ENCODE results near the gene FXYD6.

The FXYD6 gene

GRCh38 chr11:117885777-117886176 lies 9.3 kb upstream of the FXYD6 start:
- DNase-seq (ENCODE audit: low spot score) = no peak

- DNase-seq (ENCODE audit: low spot score) = no peak
Observed at GRCh38 chr11:117884994-117885393, 8.5 kb upstream of the FXYD6 start.

DNA sequence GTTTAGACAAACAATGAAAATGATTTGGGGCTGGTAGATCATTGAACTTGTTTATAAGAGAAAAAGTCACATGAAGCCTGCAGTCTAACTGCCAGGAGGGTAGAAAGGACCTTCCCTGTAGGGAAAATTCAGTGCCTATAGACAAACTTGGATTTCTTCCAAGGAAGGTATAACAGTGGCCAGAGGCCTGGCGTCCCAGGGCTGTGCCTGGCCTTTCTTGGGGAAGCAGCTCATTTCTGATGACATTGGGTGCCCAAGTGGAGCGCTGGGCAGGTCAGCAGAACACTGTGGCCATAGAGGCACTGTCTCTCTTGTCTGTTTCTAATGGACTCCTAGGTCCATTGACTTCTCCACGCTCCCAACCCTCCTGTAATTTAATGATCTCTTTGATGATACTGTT lies 6.6 kb upstream of the FXYD6 start:
- no peak for DNase-seq (ENCODE audit: low spot score)

DNA sequence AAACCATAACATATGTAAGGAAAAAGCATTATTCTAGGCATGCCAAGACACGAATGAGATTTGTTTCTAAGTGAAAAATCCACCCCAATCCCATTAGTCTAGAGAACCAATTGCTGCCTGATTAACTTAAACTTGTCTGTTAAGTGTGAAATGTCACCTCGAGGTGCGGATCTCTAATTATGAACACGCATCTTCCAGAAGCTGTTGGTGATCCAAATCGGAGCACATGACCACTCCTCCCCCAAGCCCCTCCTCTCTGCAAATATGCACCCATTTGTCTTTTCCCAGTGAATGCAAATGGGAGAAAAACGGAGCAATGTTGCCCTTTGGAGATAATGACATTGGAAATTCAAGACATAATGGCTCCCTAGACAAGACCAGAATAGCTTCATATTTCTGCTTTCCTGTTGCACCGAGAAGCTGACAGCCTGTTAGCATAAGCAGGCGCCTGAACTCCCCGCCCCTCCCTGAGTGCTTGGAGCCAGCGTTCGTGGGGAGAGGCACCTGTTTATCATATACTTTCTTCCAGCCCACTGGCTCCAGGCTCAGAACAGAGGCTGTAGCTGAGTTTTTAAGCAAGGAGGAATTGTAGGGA lies 6.0 kb upstream of the FXYD6 start:
- no peak for DNase-seq (ENCODE audit: low spot score)

DNA sequence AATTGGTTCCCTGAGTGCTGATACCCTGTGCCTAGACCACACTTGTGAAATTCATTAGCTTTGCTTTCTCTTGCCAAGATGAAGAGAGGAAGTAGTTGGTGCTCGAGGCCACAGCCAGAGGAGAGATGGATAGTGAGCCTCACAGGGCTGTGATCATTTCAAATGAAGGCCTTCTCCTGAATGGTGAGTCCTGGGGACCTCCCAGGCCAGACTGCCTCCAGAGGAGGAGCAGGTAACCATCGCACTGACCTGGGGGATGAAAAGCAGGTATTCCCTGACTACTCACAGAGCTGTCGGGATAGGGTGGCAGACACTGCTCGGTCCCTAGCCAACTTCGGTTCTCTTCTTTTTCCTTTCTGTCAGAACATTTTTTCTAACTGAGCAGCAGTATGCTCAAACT lies 4.8 kb upstream of the FXYD6 start:
- DNase-seq (ENCODE audit: low spot score) = no peak

GRCh38 chr11:117879516-117880480 lies 3.3 kb upstream of the FXYD6 start:
- DNase-seq (ENCODE audit: low spot score) = no peak

DNA sequence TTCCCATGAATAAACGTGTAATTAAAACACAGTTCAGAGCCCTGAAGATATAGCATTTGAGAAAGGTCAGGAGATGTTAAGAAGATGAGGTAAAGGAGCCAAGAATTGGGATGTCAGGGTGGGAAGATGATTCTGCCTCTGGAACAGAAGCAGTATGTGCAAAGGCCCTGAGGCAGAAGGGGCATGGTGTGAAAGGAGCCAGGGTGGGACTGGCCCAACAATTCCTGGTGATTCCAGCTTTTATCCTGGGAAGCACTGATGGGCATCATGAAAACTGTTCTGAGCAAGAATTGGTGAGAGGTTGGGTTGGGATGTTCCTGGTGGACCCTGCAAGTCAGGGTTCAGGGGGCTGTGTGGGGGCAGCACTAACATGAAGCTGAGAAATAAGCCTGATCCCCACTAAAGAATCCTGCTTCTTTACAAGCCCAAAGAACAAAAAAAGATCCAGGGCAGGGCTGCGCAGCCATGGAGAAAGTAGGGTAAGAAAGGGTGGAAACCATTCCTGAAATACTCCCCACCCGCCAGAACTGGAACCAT lies 2.5 kb upstream of the FXYD6 start:
- no peak for DNase-seq (ENCODE audit: low spot score)

DNA sequence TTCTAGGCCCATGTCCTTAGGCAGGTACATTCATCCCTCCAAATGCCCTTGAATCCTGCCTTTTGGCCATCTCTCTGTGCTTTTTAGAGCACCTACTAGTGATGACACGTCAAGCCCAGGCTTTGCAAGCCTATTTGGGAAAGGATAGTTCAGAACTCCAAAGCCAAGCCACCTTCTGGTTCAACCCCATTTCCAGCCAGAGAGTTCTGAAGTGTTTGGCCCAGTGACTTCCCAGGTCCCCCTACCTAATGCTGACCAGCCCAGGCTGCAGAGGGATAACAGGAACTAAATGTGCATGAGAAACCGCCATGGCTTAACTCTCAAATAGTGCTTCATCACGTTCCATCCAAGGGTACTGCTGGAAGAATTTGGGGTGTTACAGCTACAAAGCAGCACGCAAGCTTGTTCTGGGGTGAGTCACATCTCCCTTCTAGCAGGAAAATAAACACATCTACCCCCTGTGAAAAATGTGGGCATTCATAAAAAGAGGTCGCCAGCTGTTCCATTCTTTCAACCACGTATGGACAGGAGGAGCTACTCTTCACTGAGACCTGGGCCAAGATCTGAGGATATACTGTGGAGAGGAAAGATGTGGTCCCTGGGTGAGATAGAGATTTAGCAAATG lies 2.0 kb upstream of the FXYD6 start:
- no peak for DNase-seq (ENCODE audit: low spot score)

GRCh38 chr11:117877120-117877784 lies 794 bp upstream of the FXYD6 start:
- DNase-seq (ENCODE audit: low spot score) = no peak

DNA sequence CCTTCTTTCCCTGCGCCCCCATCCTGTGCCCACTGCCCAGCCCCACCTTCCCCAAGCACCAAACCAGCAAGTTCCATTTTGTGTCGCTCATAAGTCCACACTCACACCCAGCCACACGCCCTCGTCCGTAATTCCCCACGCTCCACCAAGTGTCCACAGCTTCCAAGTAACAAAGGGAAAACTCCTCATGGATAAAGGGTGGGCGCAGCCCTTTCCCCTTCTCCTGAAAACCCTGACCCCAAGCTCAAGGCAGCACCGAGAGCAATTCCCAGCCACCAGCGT lies 458 bp downstream of the FXYD6 start:
- DNase-seq (ENCODE audit: low spot score) = no peak

- no peak for DNase-seq (ENCODE audit: low spot score)
Observed at GRCh38 chr11:117875382-117876058, 938 bp downstream of the FXYD6 start.

DNA sequence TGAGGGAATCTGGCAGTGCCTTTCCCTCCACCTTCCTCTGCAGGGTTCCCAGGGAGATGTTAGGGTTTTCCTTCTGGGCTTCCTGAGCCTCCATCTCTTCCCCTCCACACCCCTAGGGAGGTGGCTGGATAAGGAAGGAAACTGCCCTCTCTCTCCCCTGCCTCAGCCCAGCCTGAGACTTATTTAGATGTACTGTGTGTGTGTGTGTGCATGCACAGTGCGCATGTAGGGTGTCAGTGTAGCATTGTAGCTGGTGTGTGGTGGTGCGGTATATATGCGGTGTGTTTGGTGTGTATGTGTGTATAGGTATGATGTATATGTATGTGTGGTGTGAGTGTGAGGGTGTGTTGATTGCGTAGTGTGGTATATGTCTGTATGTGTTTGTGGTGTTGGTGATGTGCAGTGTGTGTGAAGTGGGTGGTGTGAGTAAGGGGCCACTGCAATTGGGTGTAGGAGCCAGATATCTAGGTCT lies 1.5 kb downstream of the FXYD6 start:
- no peak for DNase-seq (ENCODE audit: low spot score)

GRCh38 chr11:117874253-117874909 lies 2.1 kb downstream of the FXYD6 start:
- no peak for DNase-seq (ENCODE audit: low spot score)

DNA sequence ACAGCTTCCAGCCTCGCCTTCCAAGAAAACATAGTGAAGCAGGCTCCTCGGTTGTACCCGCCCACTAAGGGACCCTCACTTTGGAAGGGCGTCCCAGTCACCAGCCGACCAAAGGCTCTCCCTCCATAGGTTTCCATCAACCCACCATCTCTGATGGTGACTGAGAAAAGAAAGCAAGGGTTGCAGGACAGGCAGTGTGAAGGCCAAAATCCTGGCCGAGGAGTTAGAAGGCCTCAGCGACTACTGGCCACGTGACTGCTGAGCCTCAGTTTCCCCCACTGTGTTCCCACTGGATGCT lies 2.7 kb downstream of the FXYD6 start:
- DNase-seq (ENCODE audit: low spot score) = no peak

- DNase-seq (ENCODE audit: low spot score) = no peak
Observed at GRCh38 chr11:117872975-117873827, 3.3 kb downstream of the FXYD6 start.

DNA sequence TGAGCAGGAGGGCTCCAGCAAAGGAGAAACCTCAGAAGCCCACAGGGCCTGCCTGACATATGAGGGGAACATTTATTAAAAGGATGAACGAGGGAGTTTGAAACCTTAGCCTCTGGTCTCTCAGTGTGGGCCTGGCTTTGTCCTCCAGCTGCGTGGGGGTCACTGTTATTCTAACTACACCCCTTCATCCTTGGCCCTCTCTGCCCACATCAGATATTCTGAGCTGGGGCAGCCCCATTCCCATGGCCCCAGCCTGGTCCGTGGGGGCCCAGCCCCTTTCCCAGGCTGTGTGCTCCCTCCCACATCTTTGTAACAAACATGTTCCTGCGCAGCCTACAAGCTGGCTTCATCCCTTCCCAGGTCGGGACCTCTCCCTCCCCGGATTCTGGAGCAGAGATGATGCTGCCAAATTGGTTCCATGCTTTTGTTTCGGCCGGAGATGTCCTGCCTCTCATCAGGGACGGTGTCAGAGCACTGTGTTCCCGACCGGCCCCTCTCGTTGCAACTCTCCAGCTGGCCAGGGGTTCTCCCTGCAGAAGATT lies 4.0 kb downstream of the FXYD6 start:
- no peak for DNase-seq (ENCODE audit: low spot score)

- no peak for DNase-seq (ENCODE audit: low spot score)
Observed at GRCh38 chr11:117871784-117872183, 4.7 kb downstream of the FXYD6 start.

DNA sequence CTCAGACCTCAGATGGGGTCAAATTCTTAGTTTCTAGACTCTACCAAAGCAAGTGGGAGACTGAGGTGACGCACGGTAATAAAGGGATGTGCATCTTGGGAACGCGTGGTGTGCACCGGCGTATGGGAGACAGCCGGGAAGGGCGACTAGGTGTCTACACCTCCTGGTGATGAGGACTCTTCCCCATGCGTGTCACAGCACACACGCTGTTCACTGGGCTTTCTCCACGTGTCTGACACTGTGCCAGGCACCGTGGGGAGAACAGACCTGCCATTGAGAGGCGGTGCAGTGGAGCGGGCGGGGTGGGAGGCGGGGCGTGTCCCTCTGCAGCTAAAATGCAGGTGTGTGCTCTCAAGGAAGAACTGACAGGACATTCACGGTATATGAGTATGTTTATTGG lies 5.3 kb downstream of the FXYD6 start:
- DNase-seq (ENCODE audit: low spot score) = no peak

DNA sequence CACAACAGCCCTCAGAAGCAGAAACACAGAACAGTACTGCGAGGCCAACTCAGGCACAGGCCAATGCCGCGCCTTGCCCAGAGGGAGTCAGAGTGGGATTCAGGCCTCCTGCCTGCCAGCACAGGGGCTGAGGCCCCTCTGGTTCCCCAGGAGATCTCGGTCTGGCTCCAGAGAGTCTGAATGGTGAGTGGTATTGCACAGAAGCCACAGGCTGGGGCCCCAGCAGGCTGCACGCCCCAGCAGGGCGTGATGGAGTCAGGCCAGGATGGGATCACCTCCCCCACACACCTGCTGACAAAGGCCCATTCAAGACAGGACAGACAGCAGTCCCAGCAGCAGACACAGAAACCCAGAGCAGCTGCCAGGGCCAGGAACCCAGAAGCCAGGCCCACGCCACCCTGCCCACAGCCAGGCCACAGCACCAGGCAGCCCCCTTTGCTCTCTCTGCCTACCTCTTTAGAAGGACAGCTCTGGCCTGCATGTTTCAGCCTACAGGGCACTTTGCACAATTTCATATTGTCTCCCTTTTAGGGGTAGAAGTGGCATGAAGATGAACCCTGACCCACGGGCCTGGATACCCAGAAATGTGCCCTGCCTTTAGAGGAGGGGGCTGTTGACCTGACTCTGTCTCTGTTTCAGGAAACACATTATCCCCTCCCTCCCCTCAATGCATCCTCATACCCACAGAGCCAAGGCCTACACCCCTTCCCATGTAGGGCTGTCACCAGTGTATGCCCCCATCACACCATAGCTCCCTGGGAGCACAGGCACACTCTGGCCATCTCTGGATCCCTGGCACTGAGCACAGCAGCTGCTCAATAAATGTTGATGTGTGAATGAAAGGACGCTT lies 6.1 kb downstream of the FXYD6 start:
- DNase-seq (ENCODE audit: low spot score) = no peak
